GM10266 (cell line): ENCODE measurements around the gene MSMP.

Experiments used
- DNase-seq: peaks from one replicate; pipeline ENCODE4 v3.0.0; 2012; ENCODE audit errors: extremely low spot score
- CTCF ChIP-seq: IDR thresholded peaks from 2 replicates; pipeline ENCODE4 v1.5.1; 2012; ENCODE audit warnings: mild to moderate bottlenecking, low read depth; ENCODE audit not compliant: control insufficient read depth, insufficient read depth; ENCODE audit errors: missing control alignments

Gene MSMP

DNA sequence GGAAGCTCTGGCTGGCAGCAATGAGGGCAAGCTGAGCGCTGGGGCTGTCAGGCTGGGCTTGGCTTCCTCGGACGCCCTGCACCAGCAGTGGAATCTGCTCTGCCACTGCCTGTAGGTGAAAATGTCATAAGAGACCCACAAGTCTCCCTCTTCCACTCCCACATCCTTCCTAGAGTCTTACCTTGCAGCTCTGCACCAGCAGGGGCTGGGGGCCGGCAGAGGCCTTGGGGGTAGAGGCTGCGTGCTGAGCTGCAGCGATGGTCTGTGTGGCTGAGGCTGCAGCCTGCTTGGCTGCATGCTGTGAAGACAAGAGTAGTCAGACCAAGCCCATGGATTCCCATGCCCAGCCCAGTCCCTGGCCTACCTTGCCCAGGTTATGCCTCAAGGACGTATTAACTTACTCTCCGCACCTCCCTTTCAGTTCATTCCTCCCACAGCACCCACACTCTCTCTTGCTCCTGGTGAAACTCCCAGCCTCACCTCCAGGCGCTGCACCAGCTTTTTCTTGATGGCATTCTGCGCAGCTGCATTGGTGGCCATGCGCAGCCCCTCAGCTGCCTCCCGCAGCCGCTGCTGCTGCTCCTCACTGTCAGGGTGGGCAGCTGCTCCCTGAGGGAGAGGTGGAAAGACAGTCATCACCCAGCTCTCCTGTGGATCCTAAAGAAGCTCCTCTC lies 39.4 kb downstream of the MSMP start:
- no peak for TF ChIP-seq CTCF
- DNase-seq: no peak

DNA sequence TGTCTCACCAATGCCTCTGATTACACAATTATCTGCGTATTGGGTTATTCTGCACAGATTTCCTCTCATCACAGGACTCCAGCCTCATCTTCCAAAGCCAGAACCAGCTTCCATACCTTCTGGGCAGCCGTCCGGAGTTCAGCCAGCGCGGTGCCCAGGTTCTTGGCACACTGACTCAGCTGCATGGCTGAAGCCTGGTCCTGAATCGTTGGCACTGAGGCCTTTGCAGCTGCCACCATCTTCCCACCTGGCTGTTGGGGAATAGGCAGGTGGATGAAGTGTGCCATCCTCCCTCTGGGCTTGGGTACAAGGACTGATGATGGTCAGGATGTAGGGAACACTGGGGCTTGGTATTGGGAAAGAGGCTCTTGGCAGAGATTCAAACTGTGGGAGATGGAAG lies 40.0 kb downstream of the MSMP start:
- TF ChIP-seq CTCF: no peak

GRCh38 chr9:35713578-35713977 lies 40.5 kb downstream of the MSMP start:
- DNase-seq: no peak
- no peak for TF ChIP-seq CTCF

More for the DNA sequence above, 40.0 kb downstream of the MSMP start:
- no peak for DNase-seq

DNA sequence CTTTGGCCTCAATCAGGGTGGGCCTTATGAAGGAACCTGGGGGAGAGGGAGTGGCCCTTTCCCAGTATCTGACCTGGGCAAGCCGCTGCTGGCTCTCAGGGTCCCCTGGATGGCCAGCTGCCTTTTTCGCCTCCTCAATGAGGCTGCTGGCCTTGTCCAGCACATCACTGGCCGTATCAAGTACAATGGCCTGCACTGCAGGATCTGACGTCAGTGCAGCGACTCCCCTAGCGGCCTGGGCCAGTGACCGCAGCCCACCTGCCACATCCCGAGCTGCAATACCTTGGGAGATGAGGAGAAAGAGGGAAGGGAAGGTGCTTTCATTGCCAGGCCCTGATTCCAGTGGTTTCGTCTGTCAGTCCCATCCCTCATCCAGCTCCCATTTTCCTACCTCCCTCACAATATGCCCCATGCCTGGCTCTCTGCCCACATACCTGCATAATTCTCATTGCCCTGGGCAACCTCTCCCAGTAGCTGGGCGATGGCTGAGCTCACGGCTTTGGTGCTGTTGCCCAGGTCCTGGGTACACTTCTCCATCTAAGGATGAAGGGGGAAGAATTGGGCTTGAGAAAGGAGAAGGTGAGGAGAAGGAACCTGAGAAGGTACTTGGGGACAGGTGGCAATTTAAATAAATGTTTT lies 41.2 kb downstream of the MSMP start:
- TF ChIP-seq CTCF: no peak
- DNase-seq: no peak

DNA sequence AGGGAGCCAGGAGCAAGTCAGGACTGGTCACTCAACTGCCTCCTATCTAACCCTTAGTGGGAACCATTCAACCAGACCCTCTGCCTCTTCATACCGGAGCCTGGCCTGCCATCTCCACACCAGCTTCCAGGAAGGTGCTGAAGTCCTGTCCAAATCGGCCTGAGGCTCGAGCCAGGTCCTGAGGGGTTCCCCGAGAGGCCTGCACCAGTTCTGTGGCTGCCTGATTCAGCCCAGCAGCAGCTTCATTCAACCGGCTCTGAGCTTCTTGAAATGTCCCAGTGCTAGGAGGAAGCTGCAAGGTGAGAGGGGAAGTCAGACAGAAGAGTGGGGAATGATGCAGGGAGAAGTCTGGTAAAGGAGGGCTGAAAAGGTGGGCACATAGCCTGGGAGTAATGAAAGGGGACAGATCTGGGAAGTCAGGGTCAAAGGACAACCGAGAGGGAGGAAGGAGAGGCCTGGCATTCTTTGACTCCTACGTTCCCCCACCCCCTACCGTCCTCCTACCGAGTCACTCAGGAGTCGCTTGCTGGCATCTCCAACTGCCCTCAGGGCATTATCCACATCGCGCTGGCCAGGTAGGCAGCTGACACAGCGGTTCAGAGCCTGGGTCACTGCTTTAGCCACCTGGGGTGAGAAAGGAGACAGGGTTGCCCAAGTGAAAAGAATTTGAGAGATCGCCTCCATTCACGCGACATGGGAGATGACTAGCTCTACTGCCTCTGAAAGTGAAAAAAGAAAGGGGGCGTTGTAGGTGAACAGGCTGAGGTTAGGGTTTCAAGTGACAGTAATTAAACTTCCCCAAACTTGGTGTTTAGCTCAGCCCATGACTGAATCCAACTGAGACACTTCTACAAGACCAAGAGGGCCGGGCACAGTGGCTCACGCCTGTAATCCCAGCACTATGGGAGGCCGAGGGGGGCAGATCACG lies 42.3 kb downstream of the MSMP start:
- no peak for TF ChIP-seq CTCF
- peak; percentile 59 for DNase-seq

DNA sequence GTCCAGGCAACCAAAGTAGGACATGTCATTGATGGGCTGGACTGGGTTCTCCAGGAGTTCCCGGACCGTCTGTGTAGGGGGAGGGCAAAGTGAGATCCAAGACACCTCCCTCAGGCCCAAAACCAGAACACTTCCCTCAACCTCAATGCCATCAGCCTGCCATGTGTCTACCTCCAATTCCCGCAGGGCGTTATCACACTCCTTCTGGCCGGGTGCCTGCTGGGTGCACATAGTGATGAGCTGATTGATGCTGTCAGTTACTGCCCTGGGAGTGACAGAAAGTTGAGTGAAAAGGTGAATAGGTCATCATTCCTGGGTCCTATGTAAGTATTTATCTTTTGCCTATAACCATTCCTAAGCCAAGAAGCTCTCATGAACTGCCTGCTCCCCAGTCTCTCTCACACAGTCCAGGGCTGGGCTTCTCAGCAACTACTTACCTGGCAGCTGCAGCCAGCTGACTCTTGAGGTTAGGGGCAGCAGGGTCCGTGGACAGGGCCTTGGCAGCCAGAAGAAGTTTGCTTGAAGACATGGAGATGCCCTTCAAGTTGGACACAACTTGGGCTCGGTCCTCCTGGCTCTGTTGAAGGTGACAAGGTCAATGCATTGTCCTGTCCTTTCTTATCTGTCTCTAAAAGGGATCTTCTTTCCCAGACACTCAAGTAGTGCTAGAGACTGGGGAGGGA lies 43.1 kb downstream of the MSMP start:
- no peak for DNase-seq
- TF ChIP-seq CTCF: no peak
